ENCODE results near the gene PSMB1. TPM values are rescaled to one million over a fixed set of nuclear protein-coding genes. Genes with fewer than 3 reads are reported as not detected.

The PSMB1 gene
- total and polyA plus RNA-seq, 9 of the 15 experiments (the other 6 are each of a cell fraction or from before 2014, with no cell fraction given): 447 to 2,953 (median 884) TPM

GRCh38 chr6:170533792-170534191 is 19.3 kb downstream of the PSMB1 start (continued):
- no peak for TF ChIP-seq CHD7 (IDR thresholded peaks at IDR 0.05; ENCODE audit: low read depth, low read length)
- TF ChIP-seq ZNF232 (CRISPR knock-in tag; IDR thresholded peaks at IDR 0.05): no peak
- no peak for TF ChIP-seq HDAC6 (IDR thresholded peaks at IDR 0.05; ENCODE audit: low read depth, low read length)
- TF ChIP-seq ZNF395 (CRISPR knock-in tag; IDR thresholded peaks at IDR 0.05): no peak
- TF ChIP-seq HOXB6 (CRISPR knock-in tag; IDR thresholded peaks at IDR 0.05; ENCODE audit: borderline replicate concordance): no peak
- 0 out of 2 replicates have a peak, but pooled peaks have one; percentile 54 for TF ChIP-seq HNRNPUL1 (IDR thresholded peaks at IDR 0.05; ENCODE audit: low read length)
- no peak for TF ChIP-seq ZBTB2 (IDR thresholded peaks at IDR 0.05)
- no peak for TF ChIP-seq IFI16 (CRISPR knock-in tag; IDR thresholded peaks at IDR 0.05)
- no peak for TF ChIP-seq BRF2 (IDR thresholded peaks at IDR 0.05; ENCODE audit: borderline replicate concordance, insufficient read depth, insufficient read length)
- TF ChIP-seq ZNF75A (CRISPR knock-in tag; IDR thresholded peaks at IDR 0.05): no peak
- no peak for TF ChIP-seq BRD4 (IDR thresholded peaks at IDR 0.05)
- TF ChIP-seq CHD4 (IDR thresholded peaks at IDR 0.05; ENCODE audit: insufficient read depth, insufficient replicate concordance, low read depth, low read length, poor library complexity, severe bottlenecking): no peak
- TF ChIP-seq POLR2B (IDR thresholded peaks at IDR 0.05; ENCODE audit: low read depth, partially characterized antibody): peak; percentile 72

Data from K562 (cell line).